Upper lobe of left lung (tissue), 6 donors: ENCODE data around the gene PHACTR1. TPM values are rescaled to one million over a fixed set of nuclear protein-coding genes. Genes with fewer than 3 reads are reported as not detected.

ENCODE experiments used
- ATAC-seq, 2 donors: fragments of 200-7000 bp; cut with Tn5 transposase; one replicate each; pipeline ENCODE4 v1.9.1; 2022; ENCODE audit warnings: mild to moderate bottlenecking in 2 of 2, moderate library complexity in 2 of 2; ENCODE audit not compliant: low FRiP score in 2 of 2
- DNase-seq, 2 donors: peaks; one replicate each; pipeline ENCODE4 v3.0.0-alpha.2; 2019 to 2020
- H3K27ac ChIP-seq, 4 donors: fragments of 200-600 bp; sonication (generic); one replicate each; pipeline ENCODE4 v1.5.1; 2016 to 2019
- H3K27me3 ChIP-seq, 4 donors: fragments of 200-600 bp; sonication (generic); one replicate each; pipeline ENCODE4 v1.5.1; 2017 to 2019
- H3K36me3 ChIP-seq, 4 donors: fragments of 200-600 bp; sonication (generic); one replicate each; pipeline ENCODE4 v1.5.1; 2016 to 2019
- H3K4me1 ChIP-seq, 4 donors: fragments of 200-600 bp; sonication (generic); one replicate each; pipeline ENCODE4 v1.5.1; 2018 to 2019
- H3K4me3 ChIP-seq, 4 donors: fragments of 200-600 bp; sonication (generic); one replicate each; pipeline ENCODE4 v1.5.1; 2017 to 2019; ENCODE audit warnings: mild to moderate bottlenecking in 2 of 4, moderate library complexity in 1 of 4
- H3K9me3 ChIP-seq, 4 donors: fragments of 200-600 bp; sonication (generic); one replicate each; pipeline ENCODE4 v1.5.1; 2018 to 2019
- EP300 ChIP-seq, 4 donors: sonication (generic); formaldehyde crosslinking; IDR thresholded peaks; one replicate each; pipeline ENCODE4 v1.5.1; 2017; ENCODE audit warnings: antibody characterized with exemption in 4 of 4, control low read depth in 2 of 4
- POLR2A ChIP-seq, 4 donors: fragments of 450-650 bp; IDR thresholded peaks; one replicate each; pipeline ENCODE4 v1.5.1; 2016 to 2017; ENCODE audit warnings: antibody characterized with exemption in 4 of 4, mild to moderate bottlenecking in 2 of 4
- POLR2AphosphoS5 ChIP-seq, 2 donors: sonication (generic); formaldehyde crosslinking; IDR thresholded peaks; one replicate each; pipeline ENCODE4 v1.5.1; 2017; ENCODE audit warnings: antibody characterized with exemption in 2 of 2
- WGBS, 2 donors: methylation state at CpG; one replicate each; pipeline ENCODE4 v1.1.5; 2017 to 2018; 5-methylcytosine and 5-hydroxymethylcytosine counted together
- total RNA-seq, 6 donors: library from RNA; depleted of rRNA in 4 of 6; stranded (reverse); fragments of >200 nt in 4 of 6; gene quantifications; one replicate each; pipeline versions ENCODE4 v1.1.0 to v1.2.1, GENCODE V29; 2016 to 2021
- TF ChIP-seq, protein P1 (sequence below), 6 experiments: fragments of 450-650 bp in 4 of 6; fragments of 200-600 bp in 2 of 6; sonication (generic) in 2 of 6; IDR thresholded peaks; one replicate each; pipeline ENCODE4 v1.5.1; 2016 to 2019; ENCODE audit warnings: antibody characterized with exemption in 6 of 6
- donor health status: DM: no; HTN: no; CAD: no; lungs with moderate emphysema.
- donor health status: DM: no; HTN: yes; CAD: no; lungs with severe emphysema.

Gene PHACTR1
- total RNA-seq, 6 donors from 2014 or later, result 63.2 to 121 (median 90.9) TPM

DNA sequence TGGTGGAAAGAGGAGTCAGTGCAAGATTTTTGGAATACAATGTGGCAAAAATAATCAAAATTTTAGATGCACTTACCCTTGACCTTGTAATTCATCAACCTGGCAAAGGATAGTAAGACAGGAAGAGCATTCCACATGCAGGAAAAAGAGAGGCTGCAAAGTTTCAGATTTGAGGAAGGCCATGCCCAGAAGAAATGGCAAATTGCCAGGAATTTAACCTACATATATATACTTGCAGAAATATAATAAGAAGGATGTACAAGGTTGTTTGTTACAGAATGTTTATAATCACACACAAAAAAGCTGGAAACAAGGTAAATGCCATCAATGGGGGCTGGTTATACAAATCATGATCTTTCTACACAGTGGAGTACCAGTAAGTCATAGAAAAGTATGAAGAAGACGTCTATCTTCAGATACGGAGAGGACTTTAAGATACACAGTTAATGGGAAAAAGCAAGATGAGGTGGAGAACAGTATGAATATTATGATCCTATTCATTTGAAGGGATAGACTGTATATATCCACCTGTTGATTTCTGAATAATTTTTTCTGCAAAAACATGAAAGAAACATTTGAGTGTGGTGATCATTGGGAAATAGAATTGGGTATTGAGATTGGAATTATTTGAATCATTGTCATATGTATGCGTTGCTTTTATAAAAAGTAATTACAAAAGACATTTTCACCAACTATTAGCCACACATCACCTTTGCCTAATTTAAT lies 358.0 kb downstream of the PHACTR1 start:
- peaks cover 6 to 15% (median 12%) of the 10 kb centered on the region in 4 donors for H3K4me1 ChIP-seq
- DNase-seq (no peak), ATAC-seq (no peak)
- no peak overlapping the region for H3K4me3 ChIP-seq
- H3K36me3 ChIP-seq, result no peaks in the 10 kb centered on the region
- H3K27me3 ChIP-seq, result no peaks in the 10 kb centered on the region
- 85 to 92% methylated on average over 3 of the region's 3 CpGs for WGBS, 2 donors
- no peaks in the 10 kb centered on the region for H3K9me3 ChIP-seq
- H3K27ac ChIP-seq, result no peak overlapping the region
- TF ChIP-seq EP300 (IDR thresholded peaks at IDR 0.05) (no peak), POLR2AphosphoS5 (IDR thresholded peaks at IDR 0.05) (no peak), POLR2A (IDR thresholded peaks at IDR 0.05) (no peak)
- TF ChIP-seq, protein P1, sequence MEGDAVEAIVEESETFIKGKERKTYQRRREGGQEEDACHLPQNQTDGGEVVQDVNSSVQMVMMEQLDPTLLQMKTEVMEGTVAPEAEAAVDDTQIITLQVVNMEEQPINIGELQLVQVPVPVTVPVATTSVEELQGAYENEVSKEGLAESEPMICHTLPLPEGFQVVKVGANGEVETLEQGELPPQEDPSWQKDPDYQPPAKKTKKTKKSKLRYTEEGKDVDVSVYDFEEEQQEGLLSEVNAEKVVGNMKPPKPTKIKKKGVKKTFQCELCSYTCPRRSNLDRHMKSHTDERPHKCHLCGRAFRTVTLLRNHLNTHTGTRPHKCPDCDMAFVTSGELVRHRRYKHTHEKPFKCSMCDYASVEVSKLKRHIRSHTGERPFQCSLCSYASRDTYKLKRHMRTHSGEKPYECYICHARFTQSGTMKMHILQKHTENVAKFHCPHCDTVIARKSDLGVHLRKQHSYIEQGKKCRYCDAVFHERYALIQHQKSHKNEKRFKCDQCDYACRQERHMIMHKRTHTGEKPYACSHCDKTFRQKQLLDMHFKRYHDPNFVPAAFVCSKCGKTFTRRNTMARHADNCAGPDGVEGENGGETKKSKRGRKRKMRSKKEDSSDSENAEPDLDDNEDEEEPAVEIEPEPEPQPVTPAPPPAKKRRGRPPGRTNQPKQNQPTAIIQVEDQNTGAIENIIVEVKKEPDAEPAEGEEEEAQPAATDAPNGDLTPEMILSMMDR (IDR thresholded peaks at IDR 0.05), result no peak

DNA sequence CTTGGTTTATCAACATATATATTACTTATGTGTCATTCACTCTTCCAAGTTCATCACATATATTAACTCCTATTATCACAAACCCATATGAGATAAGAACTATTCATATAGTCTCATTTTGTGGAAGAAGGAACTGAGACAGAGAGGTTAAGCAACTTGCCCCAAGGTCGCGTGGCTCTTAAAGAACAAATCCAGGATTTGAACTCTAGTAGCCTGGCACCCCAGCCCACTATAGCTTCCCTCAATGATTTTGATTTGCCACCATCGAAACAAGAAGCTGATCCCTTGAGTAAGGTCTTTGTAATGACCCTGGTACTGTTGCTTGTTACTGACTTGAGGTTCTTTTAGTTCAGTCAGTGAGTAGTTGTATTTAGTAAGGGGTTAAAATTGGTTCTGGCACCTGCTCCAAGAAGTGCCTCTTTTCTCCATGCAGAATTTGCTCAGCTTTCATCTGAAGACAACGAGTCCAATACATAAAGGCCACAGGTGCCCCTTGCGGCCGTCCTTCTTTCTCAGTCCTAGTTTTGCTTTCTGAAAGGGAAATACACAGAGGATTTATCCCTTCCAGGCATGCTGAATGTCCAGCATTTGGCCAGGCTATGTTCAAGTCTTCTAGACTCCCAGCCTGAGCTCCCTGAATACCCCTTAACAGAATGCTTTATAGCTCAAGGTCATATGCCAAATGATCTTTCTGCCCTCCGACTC lies 358.7 kb downstream of the PHACTR1 start:
- H3K27ac ChIP-seq, result no peak overlapping the region
- H3K9me3 ChIP-seq, result no peaks in the 10 kb centered on the region
- no peak for DNase-seq
- TF ChIP-seq, protein P1 (IDR thresholded peaks at IDR 0.05), result no peak
- TF ChIP-seq EP300 (IDR thresholded peaks at IDR 0.05) (no peak), POLR2A (IDR thresholded peaks at IDR 0.05) (no peak)
- WGBS, 2 donors, result 76 to 89% methylated on average over 7 of the region's 7 CpGs
- no peaks in the 10 kb centered on the region for H3K27me3 ChIP-seq
- H3K4me3 ChIP-seq, result no peak overlapping the region
- no peak for ATAC-seq
- no peaks in the 10 kb centered on the region for H3K36me3 ChIP-seq
- peaks cover 6 to 15% (median 12%) of the 10 kb centered on the region in 4 donors for H3K4me1 ChIP-seq

DNA sequence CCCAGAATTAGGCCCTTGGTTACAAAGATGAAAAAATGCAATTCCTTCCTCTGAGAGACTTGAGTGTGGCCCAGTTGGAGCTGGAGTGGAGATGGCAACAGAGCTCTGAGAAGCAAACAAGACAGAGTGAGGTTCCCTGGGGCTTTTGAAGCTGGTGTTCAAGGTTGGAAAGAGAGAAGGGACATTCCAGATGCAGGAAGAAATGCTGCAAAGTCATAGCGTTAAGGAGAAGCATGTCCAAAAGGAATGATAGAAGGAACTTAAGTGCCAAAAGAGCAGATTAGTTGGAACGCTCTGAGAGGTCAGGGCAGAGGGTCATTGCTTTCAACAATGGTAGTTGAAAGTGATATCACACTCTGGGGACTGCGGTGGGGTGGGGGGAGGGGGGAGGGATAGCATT lies 360.0 kb downstream of the PHACTR1 start:
- ATAC-seq (no peak), DNase-seq (no peak)
- TF ChIP-seq POLR2A (IDR thresholded peaks at IDR 0.05), result no peak
- TF ChIP-seq, protein P1 (IDR thresholded peaks at IDR 0.05), result no peak
- no peak for TF ChIP-seq EP300 (IDR thresholded peaks at IDR 0.05)
- TF ChIP-seq POLR2AphosphoS5 (IDR thresholded peaks at IDR 0.05), result no peak
- Histone ChIP-seq H3K9me3 (no peaks in the 10 kb centered on the region), H3K4me1 (peaks cover 6 to 15% (median 12%) of the 10 kb centered on the region in 4 donors), H3K36me3 (no peaks in the 10 kb centered on the region), H3K27me3 (no peaks in the 10 kb centered on the region), H3K27ac (no peak overlapping the region), H3K4me3 (no peak overlapping the region)
- 40 to 57% methylated on average over 3 of the region's 3 CpGs for WGBS, 2 donors

DNA sequence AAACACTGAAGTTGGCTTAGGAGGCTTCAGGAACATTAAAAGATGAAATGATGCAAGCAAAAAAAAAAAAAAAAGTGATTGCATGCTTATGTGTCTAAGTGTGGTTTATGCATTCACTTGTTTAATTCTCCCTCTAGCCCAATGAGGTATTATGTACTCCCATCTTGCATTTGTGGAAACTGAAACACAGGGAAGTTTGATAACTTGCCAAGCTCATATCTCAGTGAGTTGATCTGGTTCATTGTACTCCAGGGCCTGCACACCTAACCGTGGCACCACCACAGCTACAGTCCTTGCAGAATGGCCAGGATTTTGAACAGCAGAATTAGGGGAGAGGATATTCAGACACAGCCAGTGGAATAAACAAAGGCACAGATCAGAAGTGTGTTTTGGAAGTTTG lies 360.6 kb downstream of the PHACTR1 start:
- H3K27ac ChIP-seq, result no peak overlapping the region
- ATAC-seq, result no peak
- H3K4me3 ChIP-seq, result no peak overlapping the region
- H3K4me1 ChIP-seq, result peaks cover 6 to 15% (median 12%) of the 10 kb centered on the region in 4 donors
- 33 to 86% methylated on average over 1 of the region's 1 CpG for WGBS, 2 donors
- H3K36me3 ChIP-seq, result no peaks in the 10 kb centered on the region
- TF ChIP-seq, protein P1 (IDR thresholded peaks at IDR 0.05), result no peak
- TF ChIP-seq EP300 (IDR thresholded peaks at IDR 0.05) (no peak), POLR2AphosphoS5 (IDR thresholded peaks at IDR 0.05) (no peak), POLR2A (IDR thresholded peaks at IDR 0.05) (no peak)
- DNase-seq, result no peak
- no peaks in the 10 kb centered on the region for H3K9me3 ChIP-seq
- H3K27me3 ChIP-seq, result no peaks in the 10 kb centered on the region
